Liver (tissue), 9 donors: ENCODE data around the gene EPB41L2. TPM values are rescaled to one million over a fixed set of nuclear protein-coding genes. Genes with fewer than 3 reads are reported as not detected.

Experiments
- DNase-seq: peaks from one replicate; pipeline ENCODE4 v3.0.0-alpha.2; 2017; ENCODE audit warnings: low spot score
- H3K27ac ChIP-seq, 2 donors: one replicate each; pipeline ENCODE4 v1.7.0; 2013; ENCODE audit warnings: inconsistent platforms in 2 of 2, low read length in 2 of 2, control low read depth in 1 of 2, low read depth in 1 of 2, mild to moderate bottlenecking in 1 of 2
- H3K27me3 ChIP-seq, 4 donors: one replicate each; pipeline versions ENCODE4 v1.6.1 to v1.7.0; 2013; ENCODE audit warnings: low read length in 3 of 4, inconsistent platforms in 1 of 4, mild to moderate bottlenecking in 1 of 4, moderate library complexity in 1 of 4; ENCODE audit not compliant: control insufficient read depth in 4 of 4, insufficient read depth in 4 of 4
- H3K36me3 ChIP-seq, 4 donors: one replicate each; pipeline versions ENCODE4 v1.6.1 to v1.7.0; 2013; ENCODE audit warnings: low read length in 3 of 4, mild to moderate bottlenecking in 3 of 4, low read depth in 1 of 4, moderate library complexity in 1 of 4; ENCODE audit not compliant: control insufficient read depth in 4 of 4, insufficient read depth in 3 of 4
- H3K4me1 ChIP-seq, 4 donors: one replicate each; pipeline versions ENCODE4 v1.6.1 to v1.7.0; 2013; ENCODE audit warnings: low read length in 3 of 4, mild to moderate bottlenecking in 3 of 4, moderate library complexity in 1 of 4; ENCODE audit not compliant: control insufficient read depth in 4 of 4, insufficient read depth in 4 of 4
- H3K4me3 ChIP-seq, 3 donors: one replicate each; pipeline versions ENCODE4 v1.6.1 to v1.7.0; 2013; ENCODE audit warnings: low read length in 3 of 3, control low read depth in 1 of 3, low read depth in 1 of 3, mild to moderate bottlenecking in 1 of 3
- H3K9ac ChIP-seq, 2 donors: one replicate each; pipeline ENCODE4 v1.7.0; 2013; ENCODE audit warnings: low read length in 2 of 2, mild to moderate bottlenecking in 2 of 2, moderate library complexity in 2 of 2, control low read depth in 1 of 2, low read depth in 1 of 2
- H3K9me3 ChIP-seq, 4 donors: one replicate each; pipeline versions ENCODE4 v1.6.1 to v1.7.0; 2013; ENCODE audit warnings: low read length in 3 of 4; ENCODE audit not compliant: control insufficient read depth in 4 of 4
- CTCF ChIP-seq: fragments of 150-350 bp; IDR thresholded peaks from 2 replicates; pipeline ENCODE4 v1.5.1; 2017; ENCODE audit warnings: improper control_type of control experiment, low read depth, low read length; ENCODE audit not compliant: missing input control
- EGR1 ChIP-seq, 2 donors: IDR thresholded peaks; 2 replicates each; pipeline ENCODE4 v1.6.1; 2016 to 2018; ENCODE audit warnings: antibody characterized with exemption in 2 of 2, low read depth in 2 of 2
- FOXA1 ChIP-seq: IDR thresholded peaks from 2 replicates; pipeline ENCODE4 v1.6.1; 2016; ENCODE audit warnings: antibody characterized with exemption
- FOXA2 ChIP-seq: IDR thresholded peaks from 2 replicates; pipeline ENCODE4 v1.6.1; 2016; ENCODE audit warnings: antibody characterized with exemption
- GABPA ChIP-seq, 2 donors: IDR thresholded peaks in 1 of 2; conservative IDR thresholded peaks in 1 of 2; 2 replicates each; pipeline ENCODE4 v1.6.1; 2016; ENCODE audit warnings: antibody characterized with exemption in 2 of 2, mild to moderate bottlenecking in 1 of 2, moderate library complexity in 1 of 2
- HNF4G ChIP-seq: IDR thresholded peaks from 2 replicates; pipeline ENCODE4 v1.6.1; 2016; ENCODE audit warnings: antibody characterized with exemption
- JUND ChIP-seq, 2 donors: IDR thresholded peaks; 2 replicates each; pipeline ENCODE4 v1.6.1; 2016; ENCODE audit warnings: antibody characterized with exemption in 2 of 2
- NR2F2 ChIP-seq: IDR thresholded peaks from 2 replicates; pipeline ENCODE4 v1.6.1; 2016; ENCODE audit warnings: antibody characterized with exemption
- TAF1 ChIP-seq: conservative IDR thresholded peaks from 2 replicates; pipeline ENCODE4 v1.6.1; 2016; ENCODE audit warnings: antibody characterized with exemption, mild to moderate bottlenecking
- ZBTB33 ChIP-seq: IDR thresholded peaks from 2 replicates; pipeline ENCODE4 v1.6.1; 2016; ENCODE audit warnings: antibody characterized with exemption
- WGBS: extraction: QIAGEN DNeasy Blood & Tissue Kit; methylation state at CpG from one replicate; pipeline ENCODE4 v1.1.7; 2013; 5-methylcytosine and 5-hydroxymethylcytosine counted together
- polyA plus RNA-seq, 2 donors: library from polyadenylated mRNA; stranded (reverse) in 1 of 2; unstranded in 1 of 2; fragments of 200-250 nt in 1 of 2; fragments of >200 nt in 1 of 2; fragmentation: Nextera tagmentation in 1 of 2; extraction: Ambion mirVana in 1 of 2; gene quantifications; one replicate each; pipeline versions ENCODE4 v1.2.1 to v1.2.3, GENCODE V29; 2013 to 2015
- total RNA-seq, 2 donors: library from RNA; depleted of rRNA; stranded (reverse); fragments of >200 nt; gene quantifications; one replicate each; pipeline ENCODE4 v1.2.3, GENCODE V29; 2014
- donor health status: healthy.
- donor health status: healthy.
- donor health status: healthy.
- donor health status: healthy.
- donor health status: healthy.

EPB41L2 gene
- total and polyA plus RNA-seq, 4 donors = 10.0 to 43.3 (median 18.7) TPM

- H3K27ac ChIP-seq = no peak overlapping the region
- DNase-seq = no peak
- no peak overlapping the region for H3K9ac ChIP-seq
- H3K9me3 ChIP-seq = no peaks in the 10 kb centered on the region
- peaks cover 0 to 7% (median 5%) of the 10 kb centered on the region in 4 donors for H3K4me1 ChIP-seq
- TF ChIP-seq JUND (IDR thresholded peaks at IDR 0.05) = no peak
- no peak for TF ChIP-seq EGR1 (IDR thresholded peaks at IDR 0.05; ENCODE audit: low read depth in 2 of 2)
- TF ChIP-seq GABPA (IDR thresholded peaks at IDR 0.05 in 1 of 2, conservative IDR thresholded peaks at IDR 0.05 in 1 of 2) = no peak
- no peak for TF ChIP-seq CTCF
- no peak for TF ChIP-seq ZBTB33
- TF ChIP-seq NR2F2 = no peak
- 61% methylated on average over 3 of the region's 3 CpGs for WGBS
- H3K36me3 ChIP-seq = no peaks in the 10 kb centered on the region
- H3K27me3 ChIP-seq = no peaks in the 10 kb centered on the region
- H3K4me3 ChIP-seq = no peak overlapping the region
Measured at GRCh38 chr6:130794738-130795137, 268.3 kb downstream of the EPB41L2 start.

- 95% methylated on average over 1 of the region's 1 CpG for WGBS
- no peaks in the 10 kb centered on the region for H3K27me3 ChIP-seq
- H3K9ac ChIP-seq = no peak overlapping the region
- TF ChIP-seq CTCF (no peak), FOXA1 (no peak), HNF4G (no peak), FOXA2 (no peak), TAF1 (no peak), JUND (IDR thresholded peaks at IDR 0.05) (no peak)
- peaks cover 0 to 7% (median 5%) of the 10 kb centered on the region in 4 donors for H3K4me1 ChIP-seq
- H3K4me3 ChIP-seq = no peak overlapping the region
- no peak overlapping the region for H3K27ac ChIP-seq
- no peaks in the 10 kb centered on the region for H3K9me3 ChIP-seq
- no peak for DNase-seq
- H3K36me3 ChIP-seq = no peaks in the 10 kb centered on the region
Measured at GRCh38 chr6:130794010-130794697, 268.9 kb downstream of the EPB41L2 start.

Other genes with a start within 250 kb of the EPB41L2 start
- 10 to 100 TPM; 38.4 to 65.2 TPM for gene SMLR1, start 235.8 kb downstream of the EPB41L2 start, total RNA-seq
- 10 to 100 TPM; 20.8 to 40.8 TPM for gene SMLR1, start 235.8 kb downstream of the EPB41L2 start, polyA plus RNA-seq
- gene AKAP7, start 72.2 kb upstream of the EPB41L2 start, total RNA-seq = 10 to 100 TPM; 24.7 to 25.4 TPM
- gene AKAP7, start 72.2 kb upstream of the EPB41L2 start, polyA plus RNA-seq = 10 to 100 TPM in 1 of 2 donors, 1 to 10 TPM in 1; 7.9 to 10.7 TPM